NT2/D1 (cell line): ENCODE measurements around the gene MLEC.

Experiments
- DNase-seq: peaks from one replicate; pipeline ENCODE4 v3.0.0-alpha.2; 2011; ENCODE audit warnings: low read depth, low spot score
- H3K27me3 ChIP-seq: 2 replicates; pipeline ENCODE4 v1.6.0; 2011; ENCODE audit warnings: mild to moderate bottlenecking; ENCODE audit not compliant: insufficient read length, insufficient read depth
- H3K36me3 ChIP-seq: 2 replicates; pipeline ENCODE4 v1.6.1; 2011; ENCODE audit warnings: mild to moderate bottlenecking, low read length, mixed read lengths; ENCODE audit not compliant: insufficient read depth, insufficient read length
- H3K4me1 ChIP-seq: 2 replicates; pipeline ENCODE4 v1.5.1; 2011; ENCODE audit not compliant: insufficient read depth, insufficient read length
- H3K4me3 ChIP-seq: 2 replicates; pipeline ENCODE4 v1.5.1; 2011; ENCODE audit warnings: low read depth; ENCODE audit not compliant: insufficient read length
- H3K9ac ChIP-seq: 2 replicates; pipeline ENCODE4 v1.6.0; 2011; ENCODE audit warnings: low read depth; ENCODE audit not compliant: insufficient read length
- H3K9me3 ChIP-seq: 2 replicates; pipeline ENCODE4 v1.5.1; 2011; ENCODE audit warnings: mild to moderate bottlenecking, low read length; ENCODE audit not compliant: insufficient read depth
- SUZ12 ChIP-seq: IDR thresholded peaks from 2 replicates; pipeline ENCODE4 v1.6.1; 2011; ENCODE audit not compliant: insufficient read length, insufficient read depth; ENCODE audit errors: extremely low read depth
- YY1 ChIP-seq: IDR thresholded peaks from 2 replicates; pipeline ENCODE4 v1.6.1; 2011; ENCODE audit not compliant: insufficient read length, insufficient read depth
- ZNF274 ChIP-seq: IDR thresholded peaks from 2 replicates; pipeline ENCODE4 v1.6.1; 2011; ENCODE audit warnings: mild to moderate bottlenecking, low read depth, low read length

Gene MLEC

GRCh38 chr12:120741476-120742421, 54.8 kb downstream of the MLEC start:
- no peak overlapping the region for H3K4me3 ChIP-seq
- H3K27me3 ChIP-seq = no peaks in the 10 kb centered on the region
- no peak overlapping the region for H3K9ac ChIP-seq
- TF ChIP-seq YY1 (no peak), SUZ12 (no peak), ZNF274 (no peak)
- H3K36me3 ChIP-seq = peaks cover 3% of the 10 kb centered on the region
- peaks cover 7% of the 10 kb centered on the region for H3K4me1 ChIP-seq
- no peak for DNase-seq
- H3K9me3 ChIP-seq = no peaks in the 10 kb centered on the region

DNA sequence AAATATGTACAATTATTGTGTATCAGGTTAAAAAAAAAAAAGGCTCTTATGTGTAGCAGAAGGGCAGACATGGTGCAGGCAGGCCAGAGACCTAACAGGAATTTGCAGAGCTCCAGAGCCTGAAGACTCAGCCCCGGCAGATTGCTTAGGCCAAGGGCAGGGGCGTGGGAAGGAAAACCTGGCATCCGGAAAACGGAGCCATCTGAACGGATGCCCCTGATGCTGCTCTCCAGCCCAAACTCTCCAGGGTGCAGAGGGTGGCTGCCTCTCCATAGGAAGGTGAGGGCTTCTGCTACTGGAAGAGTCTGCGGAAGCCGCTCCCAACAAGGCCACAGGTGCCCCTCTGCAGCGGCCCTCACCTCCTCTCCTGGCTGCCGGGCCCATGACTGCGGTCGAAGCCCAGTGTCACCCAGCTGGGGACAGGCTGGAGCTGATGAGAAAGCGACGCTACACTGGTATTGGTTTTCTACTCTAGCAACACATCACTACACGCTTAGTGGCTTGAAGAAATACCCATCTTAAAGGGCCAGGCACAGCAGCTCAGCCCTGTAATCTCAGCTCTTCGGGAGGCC, 58.1 kb downstream of the MLEC start:
- no peaks in the 10 kb centered on the region for H3K27me3 ChIP-seq
- no peak for DNase-seq
- no peak overlapping the region for H3K4me3 ChIP-seq
- H3K9ac ChIP-seq = no peak overlapping the region
- no peaks in the 10 kb centered on the region for H3K36me3 ChIP-seq
- H3K9me3 ChIP-seq = no peaks in the 10 kb centered on the region
- TF ChIP-seq ZNF274 (no peak), SUZ12 (no peak), YY1 (no peak)
- peaks cover 5% of the 10 kb centered on the region for H3K4me1 ChIP-seq

- Histone ChIP-seq H3K9me3 (no peaks in the 10 kb centered on the region), H3K4me1 (peaks cover 3% of the 10 kb centered on the region), H3K27me3 (no peaks in the 10 kb centered on the region), H3K4me3 (no peak overlapping the region), H3K36me3 (no peaks in the 10 kb centered on the region), H3K9ac (no peak overlapping the region)
- DNase-seq = no peak
- no peak for TF ChIP-seq SUZ12
- TF ChIP-seq ZNF274 = no peak
- TF ChIP-seq YY1 = no peak
Measured at GRCh38 chr12:120748242-120748641, 61.3 kb downstream of the MLEC start.

DNA sequence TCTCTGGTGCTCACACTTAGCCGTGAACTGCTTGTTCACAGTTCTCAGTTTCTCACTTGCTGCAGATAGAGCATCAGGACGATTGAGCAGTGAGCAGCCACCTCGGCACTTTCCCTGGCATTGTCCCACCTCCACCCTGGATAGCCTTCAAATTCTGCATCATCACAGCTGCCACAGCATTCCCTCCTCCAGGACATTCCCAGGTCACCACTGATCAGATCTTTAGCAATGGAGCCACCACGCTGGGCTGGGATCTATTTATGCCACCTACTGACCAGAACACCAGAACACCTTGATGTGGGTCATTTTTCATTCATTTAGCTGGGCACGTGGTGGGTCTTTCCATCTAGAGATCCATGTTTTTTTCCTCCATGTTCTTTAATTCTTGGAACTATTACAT, 62.3 kb downstream of the MLEC start:
- peaks cover 3% of the 10 kb centered on the region for H3K4me1 ChIP-seq
- H3K4me3 ChIP-seq = no peak overlapping the region
- no peaks in the 10 kb centered on the region for H3K9me3 ChIP-seq
- H3K36me3 ChIP-seq = no peaks in the 10 kb centered on the region
- DNase-seq = no peak
- TF ChIP-seq YY1 (no peak), ZNF274 (no peak), SUZ12 (no peak)
- no peak overlapping the region for H3K9ac ChIP-seq
- H3K27me3 ChIP-seq = no peaks in the 10 kb centered on the region

DNA sequence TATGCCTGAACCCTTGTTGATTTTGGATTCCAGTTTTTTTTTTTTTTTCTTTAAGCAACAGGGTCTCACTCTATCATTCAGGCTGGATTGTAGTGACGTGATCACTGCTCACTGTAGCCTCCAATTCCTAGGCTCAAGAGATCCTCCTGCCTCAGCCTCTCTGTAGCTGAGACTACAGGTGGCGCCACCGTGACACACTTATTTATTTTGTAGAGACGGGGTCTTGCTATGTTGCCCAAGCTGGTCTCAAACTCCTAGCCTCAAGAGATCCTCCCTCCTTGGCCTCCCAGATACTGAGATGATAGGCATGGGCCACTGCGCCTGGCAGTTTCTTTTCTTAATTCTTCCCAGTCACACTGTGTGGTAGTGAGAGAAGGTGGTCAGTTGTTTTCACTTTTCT, 63.9 kb downstream of the MLEC start:
- H3K9me3 ChIP-seq = 0 out of 2 replicates have a peak, but pooled peaks cover 10% of the 10 kb centered on the region
- no peaks in the 10 kb centered on the region for H3K4me1 ChIP-seq
- no peak for TF ChIP-seq YY1
- TF ChIP-seq SUZ12 = no peak
- TF ChIP-seq ZNF274 = no peak

DNA sequence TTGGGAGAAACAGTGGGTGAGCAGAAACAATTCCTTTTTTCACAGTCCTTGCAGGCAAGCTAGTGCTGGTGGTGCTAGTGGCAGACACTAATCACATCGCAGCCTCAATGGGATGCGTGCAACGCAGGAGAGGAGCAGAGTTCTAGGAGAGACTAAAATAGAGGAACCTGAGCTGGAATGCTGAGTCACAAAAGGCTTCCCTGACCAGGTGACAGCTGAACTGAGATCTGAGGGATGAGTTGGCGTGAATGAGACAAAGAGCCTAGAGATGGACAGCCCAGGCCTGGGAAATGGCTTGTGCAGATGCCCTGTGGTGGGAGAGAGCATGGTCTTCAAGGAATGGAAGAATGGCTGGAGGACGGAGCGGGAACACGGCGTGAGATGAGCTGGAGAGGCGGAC, 64.4 kb downstream of the MLEC start:
- DNase-seq = no peak
- no peak overlapping the region for H3K4me3 ChIP-seq
- 0 out of 2 replicates have a peak, but pooled peaks cover 10% of the 10 kb centered on the region for H3K9me3 ChIP-seq
- no peak overlapping the region for H3K9ac ChIP-seq
- no peaks in the 10 kb centered on the region for H3K4me1 ChIP-seq
- no peaks in the 10 kb centered on the region for H3K27me3 ChIP-seq
- no peaks in the 10 kb centered on the region for H3K36me3 ChIP-seq
- TF ChIP-seq YY1 (no peak), ZNF274 (no peak), SUZ12 (no peak)

More for the DNA sequence above, 63.9 kb downstream of the MLEC start:
- H3K36me3 ChIP-seq = no peaks in the 10 kb centered on the region
- no peaks in the 10 kb centered on the region for H3K27me3 ChIP-seq
- no peak overlapping the region for H3K4me3 ChIP-seq
- no peak overlapping the region for H3K9ac ChIP-seq
- DNase-seq = no peak
